Activated CD8-positive, alpha-beta memory T cell treated with anti-CD3 and anti-CD28 coated beads, Interleukin-2, amount 50 U/mL, for 48 hours (primary cell): Measurements from ENCODE around the gene ATP6V1E1.
"Not testable (repeated sequence)": the region's sequence is repeated elsewhere in the genome, so short reads cannot be mapped to it uniquely, and the experiment has no call there.

Experiments
- DNase-seq: peaks from one replicate; pipeline ENCODE4 v3.0.0-alpha.2; 2020

The ATP6V1E1 gene

GRCh38 chr22:17579535-17579981 lies 49.0 kb downstream of the ATP6V1E1 start:
- no peak for DNase-seq

DNA sequence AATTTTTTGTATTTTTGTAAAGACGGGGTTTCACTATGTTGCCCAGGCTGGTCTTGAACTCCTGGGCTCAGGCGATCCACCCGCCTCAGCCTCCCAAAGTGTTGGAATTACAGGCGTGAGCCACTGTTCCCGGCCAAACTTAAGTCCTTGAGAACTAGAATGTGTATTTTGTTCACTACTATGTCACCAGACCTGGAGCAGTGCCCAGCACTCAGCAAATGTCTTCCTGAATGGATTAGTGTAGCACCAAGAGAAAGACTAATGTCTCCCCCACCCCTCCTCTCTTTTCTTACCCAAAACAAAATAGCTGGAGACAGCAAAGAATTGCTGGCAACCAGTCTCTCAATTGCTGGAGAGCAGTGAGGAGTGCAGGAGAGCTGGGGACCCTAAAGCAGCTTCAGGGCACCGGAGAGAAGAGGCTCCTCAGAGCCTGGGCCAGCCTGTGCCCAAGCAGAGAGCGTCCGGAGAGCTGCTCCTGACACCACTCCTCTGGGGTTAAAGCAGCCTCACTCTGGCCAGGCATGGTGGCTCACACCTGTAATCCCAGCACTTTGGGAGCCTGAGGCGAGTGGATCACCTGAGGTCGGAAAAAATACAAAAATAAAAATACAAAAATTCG lies 50.3 kb downstream of the ATP6V1E1 start:
- no peak for DNase-seq

GRCh38 chr22:17576470-17576869 lies 52.1 kb downstream of the ATP6V1E1 start:
- no peak for DNase-seq

DNA sequence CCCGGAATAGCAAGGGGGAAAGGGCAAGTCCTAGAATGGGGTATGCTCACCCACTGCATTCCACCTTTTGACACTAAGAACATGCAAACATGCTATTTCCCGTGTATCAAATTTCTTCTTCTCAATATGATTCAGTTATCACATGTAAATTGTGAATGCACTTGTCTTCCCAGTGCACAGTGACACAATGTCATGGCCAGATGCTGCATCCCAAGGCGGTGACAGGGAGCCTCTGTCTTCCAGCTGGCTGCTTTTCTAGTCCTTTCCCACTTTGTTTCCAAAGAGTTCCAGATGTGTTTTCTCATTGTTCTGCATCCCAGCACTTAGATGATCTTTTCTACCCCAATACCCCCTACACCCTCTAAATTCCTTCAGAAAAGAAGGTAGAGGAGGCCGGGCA lies 52.9 kb downstream of the ATP6V1E1 start:
- DNase-seq: no peak

GRCh38 chr22:17575151-17575550 lies 53.4 kb downstream of the ATP6V1E1 start:
- DNase-seq: no peak

DNA sequence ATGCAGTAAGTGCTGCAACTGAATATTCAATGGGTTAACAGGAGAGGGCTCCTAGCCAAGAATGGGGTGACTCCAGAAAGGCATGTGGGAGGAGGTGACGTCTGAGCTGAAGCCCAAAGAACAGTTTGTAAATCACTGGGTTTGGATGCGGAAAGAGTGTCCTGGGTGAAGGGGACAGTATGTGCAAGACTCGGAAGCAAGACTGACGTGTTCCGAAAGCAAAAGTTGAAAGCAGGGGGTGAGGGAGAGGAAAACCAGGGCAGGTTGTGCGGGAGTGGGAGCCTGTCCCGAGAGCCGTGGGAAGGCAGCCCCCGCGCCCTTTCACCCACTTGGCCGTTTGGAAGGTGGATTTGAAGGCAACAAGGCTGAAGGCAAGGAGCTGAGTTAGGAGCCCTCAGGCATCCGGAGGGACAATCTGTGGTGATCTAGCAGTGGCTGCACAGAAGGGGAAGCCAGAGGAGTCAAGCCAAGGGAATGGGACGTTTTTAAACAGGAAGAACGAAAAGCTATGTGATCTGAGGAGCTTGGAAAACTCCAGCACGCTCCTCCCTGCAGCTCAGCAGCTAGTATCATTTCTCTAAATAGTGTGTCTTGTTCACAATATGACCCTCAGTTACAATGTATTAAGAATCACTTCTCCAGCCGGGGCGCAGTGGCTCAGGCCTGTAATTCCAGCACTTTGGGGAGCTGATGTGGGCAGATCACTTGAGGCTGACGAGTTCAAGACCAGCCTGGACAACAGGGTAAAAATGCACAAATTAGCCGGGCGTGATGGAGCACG lies 57.5 kb downstream of the ATP6V1E1 start:
- DNase-seq: no peak

DNA sequence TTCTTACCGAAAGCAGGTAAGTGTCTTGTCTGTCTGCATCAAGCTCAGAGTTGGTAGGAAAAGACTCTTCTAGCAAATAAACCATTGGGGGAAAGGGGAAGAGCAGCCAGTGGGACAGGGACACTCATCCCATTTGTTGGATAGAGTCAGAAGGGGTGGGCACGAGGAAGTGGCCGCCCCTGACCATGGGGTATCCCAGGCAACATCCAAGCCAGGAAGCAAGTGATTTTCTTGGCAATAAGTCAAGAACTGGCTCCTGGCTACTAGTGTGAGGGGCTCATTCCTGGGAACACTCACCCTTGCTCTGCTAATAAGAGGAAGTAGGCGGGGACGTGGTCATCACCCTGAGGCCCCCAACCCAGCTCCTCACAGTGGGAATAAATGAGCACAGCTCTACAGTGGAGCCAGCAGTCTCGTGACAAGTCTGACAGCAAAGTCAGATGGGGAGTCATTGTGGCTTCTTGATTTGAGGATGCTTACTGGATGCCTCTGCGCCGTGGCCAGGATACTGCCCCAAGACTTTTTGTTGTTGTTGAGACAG lies 58.5 kb downstream of the ATP6V1E1 start:
- DNase-seq: no peak

DNA sequence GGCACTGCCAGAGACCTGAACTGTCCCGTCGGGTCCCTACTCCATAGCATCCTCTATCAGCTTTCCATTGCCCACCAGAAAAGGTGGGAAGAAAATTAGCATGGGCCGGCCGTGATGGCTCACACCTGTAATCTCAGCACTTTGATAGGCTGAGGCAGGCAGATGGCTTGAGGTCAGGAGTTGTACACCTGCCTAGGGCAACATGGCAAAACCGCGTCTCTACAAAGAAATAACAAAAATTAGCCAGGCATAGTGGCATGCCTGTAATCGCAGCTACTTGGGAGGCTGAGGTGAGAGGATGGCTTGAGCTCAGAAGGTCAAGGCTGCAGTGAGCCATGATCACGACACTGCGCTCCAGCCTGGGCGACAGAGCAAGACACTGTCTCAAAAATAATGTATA lies 61.8 kb downstream of the ATP6V1E1 start:
- no peak for DNase-seq

GRCh38 chr22:17566016-17566687 lies 62.4 kb downstream of the ATP6V1E1 start:
- not testable (repeated sequence) for DNase-seq

DNA sequence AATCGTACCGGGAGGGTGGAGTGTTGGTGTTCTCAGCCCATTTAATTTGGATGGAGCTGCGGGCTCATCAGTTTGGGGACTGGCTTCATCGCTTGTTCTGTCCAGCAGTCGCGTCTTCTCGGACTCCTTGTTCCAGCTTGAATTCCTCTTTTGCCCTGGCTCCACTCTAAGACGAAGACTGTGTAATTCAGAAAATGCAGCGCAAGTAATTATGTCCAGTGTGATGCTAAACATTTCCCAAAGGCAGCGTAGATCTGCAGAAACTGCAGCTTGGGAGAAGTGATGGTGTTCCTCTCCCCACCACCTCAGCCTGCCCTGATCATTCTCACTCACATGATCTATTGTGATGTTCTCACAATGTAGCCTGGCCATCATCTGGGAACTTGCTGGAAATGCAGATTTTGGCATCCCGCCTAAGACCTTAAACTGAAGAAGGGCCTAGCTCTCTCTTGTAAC lies 64.6 kb downstream of the ATP6V1E1 start:
- no peak for DNase-seq

DNA sequence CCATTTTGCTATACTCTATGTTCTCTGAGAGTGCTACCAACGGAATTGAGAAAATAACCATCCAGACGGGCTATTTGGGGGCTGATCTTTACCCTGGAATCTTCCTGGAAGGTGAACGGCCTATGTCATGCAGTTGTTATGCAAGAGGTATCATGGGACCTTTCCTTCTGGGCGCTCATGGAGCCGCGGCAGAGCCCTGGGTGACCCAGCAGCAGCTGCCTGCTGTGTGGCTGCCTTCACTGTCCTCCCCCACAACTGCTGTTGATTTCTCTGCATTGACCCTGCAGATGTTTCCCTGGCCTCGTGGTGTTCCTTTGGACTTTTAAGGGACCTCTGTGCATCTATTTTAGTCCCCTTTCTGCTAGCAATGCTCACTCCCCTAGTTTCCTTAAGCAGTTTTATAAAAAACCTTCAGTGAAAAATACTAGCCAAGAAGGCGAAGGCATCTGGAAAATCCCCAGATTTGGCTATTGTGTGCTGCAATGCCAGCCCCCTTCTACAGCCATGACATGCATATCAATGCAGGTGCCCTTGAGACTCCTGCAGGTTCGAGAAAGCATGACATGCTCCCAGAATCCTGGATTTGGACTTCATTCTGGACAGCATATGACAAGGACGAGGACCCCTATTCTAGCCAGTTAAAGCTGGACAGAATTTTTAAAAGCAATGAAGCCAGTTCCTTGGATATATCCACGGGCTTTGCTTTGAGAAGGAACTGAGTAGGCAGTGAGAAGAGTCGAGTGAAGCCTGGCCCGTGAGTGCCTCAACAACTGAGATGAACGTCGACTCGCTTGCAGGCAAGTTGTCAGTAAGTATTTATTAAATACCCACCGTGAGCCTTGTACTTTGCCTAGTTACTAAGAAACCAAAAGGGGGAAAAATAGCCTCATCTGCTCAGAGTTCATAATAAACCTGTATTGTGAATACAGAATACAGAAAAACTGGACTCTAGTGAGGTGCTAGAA lies 65.4 kb downstream of the ATP6V1E1 start, which contains the start of gene SLC25A18:
TSS of gene SLC25A18 (plus strand) at position 593 of the 965 bp plus-strand sequence. CDS start 16,447 bp downstream, outside the sequence.
- no peak for DNase-seq

GRCh38 chr22:17559188-17559587 lies 69.4 kb downstream of the ATP6V1E1 start:
- DNase-seq: no peak

DNA sequence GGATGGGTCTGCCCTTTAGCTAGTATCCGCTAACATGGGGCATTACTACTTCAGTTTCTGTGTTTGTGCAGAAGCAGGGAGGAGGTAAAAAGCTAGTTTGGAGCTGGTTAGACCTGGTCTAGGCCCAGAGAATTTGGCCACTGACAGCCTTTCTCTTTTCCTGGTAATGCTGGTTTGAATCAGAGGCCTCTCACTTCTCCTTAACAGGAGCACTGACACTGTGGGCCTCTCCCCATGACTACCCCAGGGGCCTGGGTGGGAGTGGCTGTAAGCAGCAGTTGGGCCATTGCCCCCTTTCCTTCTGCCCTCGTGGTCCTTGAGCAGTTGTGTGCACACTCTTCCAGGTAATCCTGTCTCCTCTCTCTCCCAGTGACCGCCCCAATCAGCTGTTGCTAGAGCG lies 73.7 kb downstream of the ATP6V1E1 start:
- no peak for DNase-seq

- no peak for DNase-seq
Measured at GRCh38 chr22:17552737-17553136, 75.8 kb downstream of the ATP6V1E1 start.

GRCh38 chr22:17549655-17550054 lies 78.9 kb downstream of the ATP6V1E1 start:
- no peak for DNase-seq

GRCh38 chr22:17549183-17549582 lies 79.4 kb downstream of the ATP6V1E1 start:
- DNase-seq: no peak

- no peak for DNase-seq
Measured at GRCh38 chr22:17548756-17549035, 79.9 kb downstream of the ATP6V1E1 start.

- DNase-seq: no peak
Measured at GRCh38 chr22:17548010-17548755, 80.4 kb downstream of the ATP6V1E1 start.

GRCh38 chr22:17542452-17542851 lies 86.1 kb downstream of the ATP6V1E1 start:
- DNase-seq: no peak
